Measurements from ENCODE around the gene ATF7IP. TPM values are rescaled to one million over a fixed set of nuclear protein-coding genes. Genes with fewer than 3 reads are reported as not detected.

Gene ATF7IP
- total RNA-seq (2021), result 165 and 172 TPM in 2 replicates
- long read RNA-seq, full-length matches to known transcripts, result 48 of 180 reads
- long read RNA-seq, partial matches to known transcripts, result 106 of 180 reads
- long read RNA-seq, other reads (novel, unspliced or antisense), result 26 of 180 reads

- Histone ChIP-seq H2BK120ac (ENCODE audit: low read depth, low read length, poor library complexity, severe bottlenecking) (peak within 1 kb of the TSS; percentile 76), H4K8ac (replicated peaks; ENCODE audit: insufficient read length, low read depth, low read length) (no peak within 1 kb of the TSS), H3K14ac (ENCODE audit: insufficient read depth, low read length) (peak within 1 kb of the TSS; percentile 90; the same call in 1 of the 2 replicates), H3K4me1 (ENCODE audit: insufficient read depth, low read length) (no peaks in the 10 kb centered on the region), H2BK15ac (ENCODE audit: low read depth, low read length) (no peak within 1 kb of the TSS), H3K27me3 (ENCODE audit: insufficient read depth, low read length) (no peaks in the 10 kb centered on the region), H2AFZ (ENCODE audit: low read length) (no peak within 1 kb of the TSS), H3K79me1 (ENCODE audit: insufficient read depth, low read depth, low read length, poor library complexity, severe bottlenecking) (no peaks in the 10 kb centered on the region), H2AK5ac (ENCODE audit: insufficient read length, low read length) (no peak within 1 kb of the TSS), H3T11ph (ENCODE audit: low read length) (peak within 1 kb of the TSS; percentile 87), H3K4me2 (ENCODE audit: insufficient read depth, insufficient read length, low read length) (peak within 1 kb of the TSS; percentile 3), H3K9ac (ENCODE audit: extremely low read depth, insufficient read length, low read length) (peak within 1 kb of the TSS; percentile 88), H3K18ac (ENCODE audit: insufficient read length, low read depth, low read length) (peak within 1 kb of the TSS; percentile 94), H4K20me1 (ENCODE audit: control insufficient read depth, insufficient read depth, insufficient read length) (no peaks in the 10 kb centered on the region), H4K5ac (ENCODE audit: insufficient read length, low read depth, low read length) (peak within 1 kb of the TSS; percentile 45), H3K23me2 (ENCODE audit: insufficient read length, low read depth, low read length, poor library complexity, severe bottlenecking) (no peaks in the 10 kb centered on the region), H2BK12ac (ENCODE audit: insufficient read length, low read depth, low read length) (no peak within 1 kb of the TSS), H3K4ac (ENCODE audit: low read depth, low read length) (no peak within 1 kb of the TSS; the same call in 1 of the 2 replicates), H3K56ac (ENCODE audit: insufficient read length, low read depth, low read length) (no peak within 1 kb of the TSS), H2BK5ac (ENCODE audit: insufficient read length, low read length) (no peak within 1 kb of the TSS), H3K27ac (ENCODE audit: insufficient read length, low read depth, low read length) (peak within 1 kb of the TSS; percentile 84), H3K23ac (ENCODE audit: insufficient read length, low read depth, low read length) (no peak within 1 kb of the TSS), H2BK20ac (ENCODE audit: low read depth, low read length, poor library complexity, severe bottlenecking) (no peak within 1 kb of the TSS), H4K91ac (ENCODE audit: insufficient read length, low read depth, low read length) (no peak within 1 kb of the TSS), H3K9me3 (ENCODE audit: control insufficient read depth, low read depth, low read length) (no peaks in the 10 kb centered on the region), H3K79me2 (ENCODE audit: insufficient read depth, low read length) (peaks cover 16% of the 10 kb centered on the region; the same call in 1 of the 2 replicates)
- H3K4me3 Mint-ChIP-seq, result peak within 1 kb of the TSS; percentile 88 to 96
- H3K9me3 Mint-ChIP-seq, result peaks cover 5 to 8% of the 10 kb centered on the region in 2 experiments
- peaks cover 23% of the 10 kb centered on the region in 2 experiments for H3K4me1 Mint-ChIP-seq
- TF ChIP-seq CTCF (conservative IDR thresholded peaks at IDR 0.05), result peak; percentile 38; the same call in 1 of the 3 replicates
- no CpG with 5 or more reads among the region's 55 CpGs for WGBS (ENCODE audit: extremely low coverage, insufficient read length, low lambda C conversion rate)
- no peaks in the 10 kb centered on the region for H3K27me3 Mint-ChIP-seq (ENCODE audit: low read depth)
- peak within 1 kb of the TSS; percentile 94 to 100 (median 97) for H3K27ac Mint-ChIP-seq
- peaks cover 7 to 22% (median 22%) of the 10 kb centered on the region in 3 experiments for H3K36me3 Mint-ChIP-seq (ENCODE audit: insufficient read depth in 1 of 3, low read depth in 3 of 3)
- DNase-seq, result peak; percentile 98
Observed at GRCh38 chr12:14365294-14366208, at the start of gene ATF7IP. ATF7IP (plus strand) TSS chr12:14365682; CDS start chr12:14423916, 58,234 bp downstream.
